CD4-positive, alpha-beta memory T cell (primary cell): ENCODE measurements around the gene LBR. TPM values are rescaled to one million over a fixed set of nuclear protein-coding genes. Genes with fewer than 3 reads are reported as not detected.

Experiments
- CTCF ChIA-PET: fragments of 350-600 bp; sonication (Branson Sonifier 250); formaldehyde crosslinking; loops from one replicate; lab custom pipeline; 2021; ENCODE audit warnings: inconsistent platforms; ENCODE audit not compliant: partially characterized antibody; lab: Charles Lee
- POLR2A ChIA-PET: fragments of 350-600 bp; sonication (Branson Sonifier 250); formaldehyde crosslinking; loops from one replicate; lab custom pipeline; 2021; ENCODE audit not compliant: partially characterized antibody; lab: Charles Lee
- DNase-seq, 5 donors: peaks; one replicate each; pipeline versions ENCODE4 v3.0.0 to v3.0.0-alpha.2; 2020 to 2022; ENCODE audit warnings: mixed read lengths in 1 of 5
- H3K27ac ChIP-seq: one replicate; pipeline ENCODE4 v1.7.0; 2013; ENCODE audit warnings: low read depth, low read length
- H3K27me3 ChIP-seq: 2 replicates; pipeline ENCODE4 v1.7.0; 2013; ENCODE audit warnings: mild to moderate bottlenecking, low read length, moderate library complexity; ENCODE audit not compliant: insufficient read depth
- H3K36me3 ChIP-seq: 2 replicates; pipeline ENCODE4 v1.7.0; 2013; ENCODE audit warnings: mild to moderate bottlenecking, low read length, moderate library complexity; ENCODE audit not compliant: insufficient read depth
- H3K4me1 ChIP-seq: 2 replicates; pipeline ENCODE4 v1.7.0; 2013; ENCODE audit warnings: mild to moderate bottlenecking, low read length, moderate library complexity; ENCODE audit not compliant: insufficient read depth
- H3K4me3 ChIP-seq, 2 donors: one replicate each; pipeline ENCODE4 v1.7.0; 2013; ENCODE audit warnings: low read length in 2 of 2, mild to moderate bottlenecking in 1 of 2
- H3K9me3 ChIP-seq, 2 donors: one replicate each; pipeline ENCODE4 v1.7.0; 2013; ENCODE audit warnings: low read length in 2 of 2, control low read depth in 1 of 2; ENCODE audit not compliant: control insufficient read depth in 1 of 2
- H3K27ac Mint-ChIP-seq, 7 donors: one replicate each; pipeline ENCODE4 v1.8.0; 2020 to 2021; ENCODE audit warnings: mixed read lengths in 7 of 7, mild to moderate bottlenecking in 6 of 7, inconsistent platforms in 3 of 7, moderate library complexity in 3 of 7
- H3K27me3 Mint-ChIP-seq, 2 donors: one replicate each; pipeline ENCODE4 v1.8.0; 2020 to 2021; ENCODE audit warnings: mixed read lengths in 2 of 2
- H3K36me3 Mint-ChIP-seq, 2 donors: one replicate each; pipeline ENCODE4 v1.8.0; 2020 to 2021; ENCODE audit warnings: mixed read lengths in 2 of 2, inconsistent platforms in 1 of 2, mild to moderate bottlenecking in 1 of 2
- H3K4me1 Mint-ChIP-seq, 4 donors: one replicate each; pipeline ENCODE4 v1.8.0; 2020 to 2021; ENCODE audit warnings: mixed read lengths in 4 of 4, mild to moderate bottlenecking in 1 of 4
- H3K4me3 Mint-ChIP-seq, 8 donors: one replicate each; pipeline ENCODE4 v1.8.0; 2020 to 2021; ENCODE audit warnings: mixed read lengths in 8 of 8, mild to moderate bottlenecking in 7 of 8, moderate library complexity in 6 of 8, inconsistent platforms in 3 of 8
- H3K9me3 Mint-ChIP-seq, 8 donors: one replicate each; pipeline ENCODE4 v1.8.0; 2020 to 2021; ENCODE audit warnings: mixed read lengths in 8 of 8, mild to moderate bottlenecking in 5 of 8, inconsistent platforms in 3 of 8, moderate library complexity in 1 of 8
- intact Hi-C: fragments of 100-400 bp; cut with micrococcal nuclease; formaldehyde crosslinking; loops from one replicate; pipeline ENCODE4 v1.15.1; 2023
- polyA plus RNA-seq, 2 donors: library from polyadenylated mRNA; unstranded; fragments of 300-500 nt; fragmentation: Illumina TruSeq; gene quantifications; one replicate each; pipeline ENCODE4 v1.2.3, GENCODE V29; 2021
- total RNA-seq, 2 experiments: library from RNA; stranded (reverse); gene quantifications; one replicate each; pipeline ENCODE4 v1.2.3, GENCODE V29; 2021

LBR gene
- total and polyA plus RNA-seq, 4 experiments from 2014 or later: 106 to 150 (median 129) TPM

DNA sequence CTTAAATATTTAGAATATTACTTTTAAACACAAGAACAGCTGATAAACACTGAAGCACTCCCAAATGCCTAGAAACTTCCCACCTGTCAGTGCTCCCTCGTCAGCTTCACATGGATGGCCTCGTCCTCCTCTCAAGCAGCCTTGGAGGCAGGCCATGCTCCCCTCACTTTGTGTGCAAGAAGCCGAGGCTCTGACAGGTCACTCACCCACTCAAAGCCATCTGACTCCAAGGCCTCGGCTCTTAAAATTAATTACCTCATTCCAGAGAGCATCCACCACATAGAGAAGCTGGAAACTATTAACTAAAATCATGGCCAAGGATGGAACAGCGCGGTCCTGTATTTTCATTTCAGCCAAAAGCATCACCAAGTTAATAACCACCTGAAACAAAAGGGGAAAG lies 17.8 kb downstream of the LBR start:
- Mint-ChIP-seq H3K9me3 (no peaks in the 10 kb centered on the region), H3K4me1 (peaks cover 3 to 10% (median 7%) of the 10 kb centered on the region in 4 donors), H3K36me3 (peaks cover 80 to 82% of the 10 kb centered on the region in 2 donors), H3K27me3 (no peaks in the 10 kb centered on the region), H3K4me3 (no peak overlapping the region), H3K27ac (peak overlapping the region in 2 of 7 donors; percentile 18 to 52)
- no peak overlapping the region for H3K27ac ChIP-seq
- POLR2A ChIA-PET: interaction anchor here (0.6 to 1.5 kb wide), 2 partner anchors 16 to 59 kb away, joined by 3 to 4 read pairs; no protein-coding TSS in a partner anchor
- no peaks in the 10 kb centered on the region for H3K4me1 ChIP-seq
- no peak overlapping the region for H3K4me3 ChIP-seq
- no peaks in the 10 kb centered on the region for H3K9me3 ChIP-seq
- intact Hi-C loops: no loop called here
- peaks cover 66% of the 10 kb centered on the region for H3K36me3 ChIP-seq
- DNase-seq: no peak
- H3K27me3 ChIP-seq: no peaks in the 10 kb centered on the region
- CTCF ChIA-PET: no interaction called here

- CTCF ChIA-PET: interaction anchor here (2.3 kb wide), 1 partner anchor 13 kb away, joined by 5 read pairs; no protein-coding TSS in a partner anchor
- H3K36me3 Mint-ChIP-seq: peaks cover 79 to 80% of the 10 kb centered on the region in 2 donors
- intact Hi-C loops: no loop called here
These were observed 18.8 kb downstream of the LBR start for GRCh38 chr1:225409051-225409450.

GRCh38 chr1:225408249-225408648 lies 19.6 kb downstream of the LBR start:
- ChIA-PET CTCF (interaction anchor here (1.3 to 2.3 kb wide), 2 partner anchors 10 to 14 kb away, joined by 3 to 5 read pairs; no protein-coding TSS in a partner anchor), POLR2A (interaction anchor here (1.3 kb wide), 1 partner anchor 37 kb away, joined by 4 read pairs; no protein-coding TSS in a partner anchor)
- intact Hi-C loops: no loop called here
- H3K36me3 Mint-ChIP-seq: peaks cover 81 to 83% of the 10 kb centered on the region in 2 donors
- no peak for DNase-seq
- peak overlapping the region in 2 of 7 donors; percentile 4 to 10 for H3K27ac Mint-ChIP-seq
- no peaks in the 10 kb centered on the region for H3K9me3 Mint-ChIP-seq
- H3K4me3 Mint-ChIP-seq: no peak overlapping the region
- no peaks in the 10 kb centered on the region for H3K4me1 ChIP-seq
- H3K4me1 Mint-ChIP-seq: peaks cover 3 to 10% (median 4%) of the 10 kb centered on the region in 4 donors
- no peak overlapping the region for H3K4me3 ChIP-seq
- H3K36me3 ChIP-seq: peaks cover 57% of the 10 kb centered on the region
- H3K27ac ChIP-seq: no peak overlapping the region
- H3K27me3 ChIP-seq: no peaks in the 10 kb centered on the region
- no peaks in the 10 kb centered on the region for H3K9me3 ChIP-seq
- H3K27me3 Mint-ChIP-seq: no peaks in the 10 kb centered on the region

More at GRCh38 chr1:225409051-225409450, 18.8 kb downstream of the LBR start:
- Histone ChIP-seq H3K4me1 (no peaks in the 10 kb centered on the region), H3K9me3 (no peaks in the 10 kb centered on the region), H3K36me3 (peaks cover 60% of the 10 kb centered on the region), H3K27ac (no peak overlapping the region), H3K27me3 (no peaks in the 10 kb centered on the region), H3K4me3 (no peak overlapping the region)
- no peaks in the 10 kb centered on the region for H3K9me3 Mint-ChIP-seq
- POLR2A ChIA-PET: interaction anchor here (1.5 kb wide), 1 partner anchor 17 kb away, joined by 4 read pairs; no protein-coding TSS in a partner anchor
- no peak overlapping the region for H3K27ac Mint-ChIP-seq
- no peak overlapping the region for H3K4me3 Mint-ChIP-seq
- no peak for DNase-seq
- H3K27me3 Mint-ChIP-seq: no peaks in the 10 kb centered on the region
- H3K4me1 Mint-ChIP-seq: peaks cover 3 to 10% (median 4%) of the 10 kb centered on the region in 4 donors

DNA sequence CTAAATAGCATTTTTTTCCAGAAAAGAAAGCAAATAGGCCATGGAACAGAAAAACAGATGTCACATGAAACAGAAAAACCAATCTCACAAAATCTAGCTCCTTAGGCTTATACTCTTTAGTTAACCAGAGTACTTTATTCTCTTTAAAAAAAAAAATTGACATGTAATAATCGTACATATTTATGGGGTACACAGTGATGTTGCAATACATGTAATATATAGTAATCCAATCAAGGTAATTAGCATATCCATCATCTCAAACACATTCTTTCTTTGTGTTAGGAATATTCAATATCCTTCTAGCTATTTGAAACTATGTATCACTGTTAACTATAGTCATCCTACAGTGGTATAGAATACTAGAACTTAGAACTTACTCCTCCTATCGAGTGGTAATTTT lies 20.1 kb downstream of the LBR start:
- H3K27me3 ChIP-seq: no peaks in the 10 kb centered on the region
- no peaks in the 10 kb centered on the region for H3K4me1 ChIP-seq
- no peaks in the 10 kb centered on the region for H3K9me3 Mint-ChIP-seq
- no peaks in the 10 kb centered on the region for H3K9me3 ChIP-seq
- no peak overlapping the region for H3K4me3 Mint-ChIP-seq
- intact Hi-C loops: no loop called here
- POLR2A ChIA-PET: interaction anchor here (1.3 kb wide), 1 partner anchor 37 kb away, joined by 4 read pairs; no protein-coding TSS in a partner anchor
- H3K27me3 Mint-ChIP-seq: no peaks in the 10 kb centered on the region
- peak overlapping the region in 1 of 7 donors; percentile 4 for H3K27ac Mint-ChIP-seq
- CTCF ChIA-PET: interaction anchor here (1.3 to 2.3 kb wide), 2 partner anchors 11 to 14 kb away, joined by 3 to 5 read pairs; no protein-coding TSS in a partner anchor
- peaks cover 3 to 10% (median 4%) of the 10 kb centered on the region in 4 donors for H3K4me1 Mint-ChIP-seq
- peaks cover 81 to 82% of the 10 kb centered on the region in 2 donors for H3K36me3 Mint-ChIP-seq
- H3K36me3 ChIP-seq: peaks cover 57% of the 10 kb centered on the region
- no peak overlapping the region for H3K4me3 ChIP-seq
- DNase-seq: no peak
- no peak overlapping the region for H3K27ac ChIP-seq

DNA sequence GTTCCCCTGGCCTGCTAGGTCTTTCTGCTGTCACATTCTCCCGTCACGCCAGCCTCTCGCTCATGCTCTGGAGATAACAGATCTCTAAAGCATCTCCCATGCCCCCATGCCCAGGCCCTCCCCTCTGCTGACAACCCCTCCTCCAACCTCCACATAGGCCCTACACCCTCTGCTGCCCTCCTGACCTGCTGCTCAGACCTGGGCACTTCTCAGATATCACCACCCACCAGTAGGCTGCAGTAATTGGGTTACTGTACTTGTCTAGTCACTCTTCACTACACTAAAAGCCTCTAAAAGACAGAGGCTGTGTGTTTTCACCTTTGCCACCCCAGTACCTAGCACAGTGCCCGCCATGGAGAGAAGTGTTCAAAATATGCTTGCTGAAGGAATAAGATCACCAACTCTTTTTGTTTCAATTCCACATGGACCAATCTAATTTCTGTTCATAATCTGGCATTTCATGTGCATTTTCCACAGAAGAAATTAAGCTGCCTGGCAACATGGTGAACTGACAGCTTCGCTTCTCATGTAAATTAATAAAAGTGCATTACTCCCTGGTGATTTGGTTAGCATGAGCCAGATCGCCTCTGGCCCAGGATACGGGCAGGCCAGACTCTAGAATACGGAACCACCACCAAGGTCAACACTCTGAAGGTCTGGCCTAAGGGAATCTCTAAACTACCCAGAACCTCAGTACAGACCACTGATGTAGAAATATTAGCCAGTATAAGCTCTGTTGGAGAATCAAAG lies 20.7 kb downstream of the LBR start:
- H3K27me3 Mint-ChIP-seq: no peaks in the 10 kb centered on the region
- peaks cover 51% of the 10 kb centered on the region for H3K36me3 ChIP-seq
- no peaks in the 10 kb centered on the region for H3K9me3 ChIP-seq
- no peaks in the 10 kb centered on the region for H3K4me1 ChIP-seq
- ChIA-PET CTCF (interaction anchor here (1.3 to 2.3 kb wide), 2 partner anchors 11 to 15 kb away, joined by 3 to 5 read pairs; no protein-coding TSS in a partner anchor), POLR2A (interaction anchor here (1.3 kb wide), 1 partner anchor 38 kb away, joined by 4 read pairs; no protein-coding TSS in a partner anchor)
- peaks cover 3 to 10% (median 4%) of the 10 kb centered on the region in 4 donors for H3K4me1 Mint-ChIP-seq
- intact Hi-C loops: no loop called here
- H3K27ac ChIP-seq: no peak overlapping the region
- peak overlapping the region in 5 of 7 donors; percentile 18 to 83 (median 62) for H3K27ac Mint-ChIP-seq
- H3K4me3 ChIP-seq: no peak overlapping the region
- H3K27me3 ChIP-seq: no peaks in the 10 kb centered on the region
- no peak for DNase-seq
- no peaks in the 10 kb centered on the region for H3K9me3 Mint-ChIP-seq
- peaks cover 76 to 77% of the 10 kb centered on the region in 2 donors for H3K36me3 Mint-ChIP-seq
- H3K4me3 Mint-ChIP-seq: no peak overlapping the region

DNA sequence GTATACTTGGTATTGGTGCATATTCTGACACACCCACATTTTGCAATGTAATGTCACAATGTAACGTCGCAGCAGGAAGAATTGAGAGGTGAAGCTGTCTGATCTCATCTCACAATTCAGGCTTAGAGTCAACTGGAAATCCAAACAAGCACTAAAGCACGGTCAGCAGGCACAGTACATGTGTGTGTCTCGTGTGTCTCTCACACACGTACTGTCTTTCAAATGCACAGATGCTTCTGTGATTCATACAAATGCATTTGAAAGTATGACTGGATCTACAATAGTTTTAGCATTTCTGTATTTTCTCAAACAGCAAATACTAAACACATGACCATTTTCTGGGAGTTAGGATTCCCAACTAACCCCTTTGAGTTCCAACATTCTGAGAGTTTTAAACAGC lies 26.9 kb downstream of the LBR start:
- no peaks in the 10 kb centered on the region for H3K4me1 ChIP-seq
- POLR2A ChIA-PET: no interaction called here
- Mint-ChIP-seq H3K36me3 (peaks cover 61 to 66% of the 10 kb centered on the region in 2 donors), H3K9me3 (no peaks in the 10 kb centered on the region), H3K4me1 (peaks cover 2 to 8% (median 6%) of the 10 kb centered on the region in 4 donors), H3K4me3 (no peak overlapping the region), H3K27ac (no peak overlapping the region), H3K27me3 (no peaks in the 10 kb centered on the region)
- CTCF ChIA-PET: no interaction called here
- H3K9me3 ChIP-seq: no peaks in the 10 kb centered on the region
- no peak for DNase-seq
- no peak overlapping the region for H3K4me3 ChIP-seq
- H3K36me3 ChIP-seq: peaks cover 32% of the 10 kb centered on the region
- intact Hi-C loops: no loop called here
- no peaks in the 10 kb centered on the region for H3K27me3 ChIP-seq
- no peak overlapping the region for H3K27ac ChIP-seq

- Mint-ChIP-seq H3K27ac (peak overlapping the region in 5 of 7 donors; percentile 3 to 60 (median 29)), H3K9me3 (peaks cover 0 to 4% (median 0%) of the 10 kb centered on the region in 8 donors), H3K4me3 (no peak overlapping the region), H3K27me3 (no peaks in the 10 kb centered on the region), H3K4me1 (peaks cover 3 to 8% (median 6%) of the 10 kb centered on the region in 4 donors), H3K36me3 (peaks cover 36 to 40% of the 10 kb centered on the region in 2 donors)
- DNase-seq: no peak
- no peak overlapping the region for H3K4me3 ChIP-seq
- no peaks in the 10 kb centered on the region for H3K4me1 ChIP-seq
- no peaks in the 10 kb centered on the region for H3K9me3 ChIP-seq
- H3K27ac ChIP-seq: no peak overlapping the region
- CTCF ChIA-PET: no interaction called here
- H3K36me3 ChIP-seq: peaks cover 15% of the 10 kb centered on the region
- POLR2A ChIA-PET: no interaction called here
- no peaks in the 10 kb centered on the region for H3K27me3 ChIP-seq
- intact Hi-C loops: no loop called here
These were observed 31.5 kb downstream of the LBR start for GRCh38 chr1:225396357-225396756.
